T-helper 2 cell treated with Interferon-gamma antibody and Interleukin-4, amounts not matched to agents 5 μg/mL and 100 μg/mL, for 36 hours (primary cell): ENCODE data around the gene JPH3.

Source experiments
- DNase-seq: peaks from one replicate; pipeline ENCODE4 v3.0.0; 2021; ENCODE audit warnings: low spot score
- H3K27ac Mint-ChIP-seq: one replicate; pipeline ENCODE4 v1.8.0; 2021; ENCODE audit warnings: mild to moderate bottlenecking, mixed read lengths
- H3K27me3 Mint-ChIP-seq: one replicate; pipeline ENCODE4 v1.8.0; 2021; ENCODE audit warnings: low read depth, mixed read lengths
- H3K36me3 Mint-ChIP-seq: one replicate; pipeline ENCODE4 v1.8.0; 2021; ENCODE audit warnings: low read depth, mixed read lengths
- H3K4me1 Mint-ChIP-seq: one replicate; pipeline ENCODE4 v1.8.0; 2021; ENCODE audit warnings: low read depth, mixed read lengths
- H3K4me3 Mint-ChIP-seq: one replicate; pipeline ENCODE4 v1.8.0; 2022; ENCODE audit warnings: mild to moderate bottlenecking, moderate library complexity, mixed read lengths
- H3K9me3 Mint-ChIP-seq: one replicate; pipeline ENCODE4 v1.8.0; 2021; ENCODE audit warnings: mixed read lengths

Gene JPH3

DNA sequence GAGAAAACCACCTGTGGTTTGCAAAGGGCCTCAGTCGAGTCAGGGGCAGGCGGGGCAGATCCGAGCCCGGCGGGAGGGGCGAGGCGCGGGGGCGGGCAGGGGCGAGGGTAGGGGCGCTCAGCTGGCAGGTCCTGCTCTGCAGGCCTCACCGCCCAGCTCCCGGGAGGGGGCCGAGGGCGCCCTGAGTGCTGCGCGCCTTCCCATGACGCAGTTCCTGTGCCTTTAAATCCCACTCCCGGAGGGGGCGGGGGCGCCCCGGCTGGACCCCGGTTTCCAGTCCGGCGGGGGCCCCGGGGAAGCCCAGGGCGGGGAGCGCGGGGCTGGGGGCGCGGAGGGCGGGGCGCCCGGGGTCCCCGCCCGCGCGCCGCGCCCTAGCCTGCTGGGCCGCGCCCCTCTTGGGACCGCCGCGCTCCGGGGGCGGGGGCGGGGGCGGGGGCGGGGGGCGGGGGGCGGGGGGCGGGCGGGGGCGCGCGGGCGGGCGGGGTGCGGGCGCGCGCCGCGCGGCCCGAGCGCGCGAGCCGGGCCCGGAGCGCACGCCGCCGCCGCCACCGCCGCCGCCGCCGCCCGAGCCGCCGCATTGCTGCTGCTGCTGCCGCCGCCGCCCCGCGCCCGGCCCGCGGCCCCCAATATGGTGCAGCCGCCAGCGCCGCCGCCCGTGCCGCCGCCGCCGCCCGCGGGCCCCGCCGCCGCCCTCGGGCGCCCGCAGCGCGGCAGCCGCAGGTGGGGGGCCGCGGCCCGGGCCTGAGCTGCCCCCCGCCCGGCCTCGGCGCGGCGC, at the start of gene JPH3:
TSS of gene JPH3 (plus strand) at position 508 of the 775 bp plus-strand sequence. CDS start 639 bp downstream, outside the sequence.
- Mint-ChIP-seq H3K4me1 (no peaks in the 10 kb centered on the region), H3K36me3 (peaks cover 1% of the 10 kb centered on the region), H3K9me3 (no peaks in the 10 kb centered on the region), H3K27me3 (peaks cover 51% of the 10 kb centered on the region), H3K27ac (no peak within 1 kb of the TSS), H3K4me3 (peak within 1 kb of the TSS; percentile 32)
- no peak for DNase-seq

DNA sequence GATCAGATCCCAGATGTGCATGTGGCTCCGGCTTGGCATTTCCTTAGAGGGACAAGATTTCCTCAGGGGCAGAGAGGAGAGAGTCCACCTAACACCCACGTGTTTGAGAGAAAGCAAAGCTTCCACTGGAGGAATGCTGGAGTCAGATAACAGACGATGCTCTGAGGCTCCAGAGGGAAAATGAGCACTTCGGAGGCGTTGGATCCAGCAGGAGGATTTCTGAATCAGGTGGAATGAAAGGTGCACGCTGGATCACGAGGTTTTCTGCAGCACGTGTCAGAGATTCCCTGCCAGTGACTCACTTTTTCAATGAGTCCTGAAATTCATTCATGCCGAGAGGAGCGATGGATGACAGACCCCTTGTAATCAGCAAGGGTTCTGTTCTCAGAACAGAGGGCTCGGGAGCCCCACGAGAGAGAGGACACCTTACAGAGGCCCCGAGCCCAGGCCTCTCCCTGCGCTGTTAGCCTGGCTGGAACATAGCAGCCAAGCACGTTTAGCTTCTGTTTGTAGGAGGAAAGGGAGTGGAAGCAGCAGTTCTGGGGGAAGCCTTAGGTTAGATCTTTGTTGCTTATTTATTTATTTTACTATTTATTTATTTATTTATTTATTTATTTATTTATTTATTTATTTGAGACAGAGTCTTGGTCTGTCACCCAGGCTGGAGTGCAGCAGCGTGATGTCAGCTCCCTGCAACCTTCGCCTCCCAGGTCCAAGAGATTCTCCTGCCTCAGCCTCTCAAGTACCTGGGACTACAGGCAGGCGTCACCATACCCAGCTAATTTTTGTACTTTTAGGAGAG, 49.3 kb upstream of the JPH3 start:
- Mint-ChIP-seq H3K27me3 (no peaks in the 10 kb centered on the region), H3K9me3 (no peaks in the 10 kb centered on the region), H3K4me1 (no peaks in the 10 kb centered on the region), H3K4me3 (no peak overlapping the region), H3K27ac (no peak overlapping the region), H3K36me3 (no peaks in the 10 kb centered on the region)
- DNase-seq, result no peak

DNA sequence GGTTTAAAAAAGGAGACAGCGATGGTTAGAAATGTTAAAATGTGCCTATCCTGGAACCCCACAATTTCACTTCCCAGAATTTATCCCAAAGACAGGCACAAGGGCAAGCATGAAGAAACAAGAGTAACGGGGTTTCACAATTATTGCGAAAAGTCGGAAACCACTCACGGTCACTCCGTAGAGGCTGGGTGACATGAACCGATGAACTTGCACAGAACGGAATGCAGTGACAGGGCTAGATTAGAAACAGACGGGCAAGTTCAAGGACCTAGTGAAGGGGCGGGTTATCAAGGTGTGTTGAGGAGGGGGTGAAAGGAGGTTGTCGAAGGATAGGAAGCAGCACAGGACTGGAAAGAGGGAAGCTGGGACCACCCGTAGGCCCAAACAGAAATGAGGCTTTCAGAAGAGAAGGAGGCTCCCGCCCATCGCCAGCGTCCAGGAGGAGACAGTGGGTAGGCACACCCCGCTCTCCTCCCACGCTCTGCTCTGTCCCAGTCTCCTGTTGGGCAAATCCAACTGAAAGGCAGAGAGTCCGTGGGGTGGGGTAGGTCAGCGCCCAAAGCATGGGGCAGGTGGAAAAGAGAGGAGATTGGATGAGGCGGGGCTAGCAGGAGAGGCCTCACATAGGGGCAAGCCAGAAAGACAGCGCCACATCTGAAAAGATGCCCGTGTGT, 47.4 kb upstream of the JPH3 start:
- no peak overlapping the region for H3K4me3 Mint-ChIP-seq
- no peak for DNase-seq
- H3K27me3 Mint-ChIP-seq, result peaks cover 2% of the 10 kb centered on the region
- no peaks in the 10 kb centered on the region for H3K9me3 Mint-ChIP-seq
- H3K36me3 Mint-ChIP-seq, result no peaks in the 10 kb centered on the region
- H3K27ac Mint-ChIP-seq, result no peak overlapping the region
- no peaks in the 10 kb centered on the region for H3K4me1 Mint-ChIP-seq

DNA sequence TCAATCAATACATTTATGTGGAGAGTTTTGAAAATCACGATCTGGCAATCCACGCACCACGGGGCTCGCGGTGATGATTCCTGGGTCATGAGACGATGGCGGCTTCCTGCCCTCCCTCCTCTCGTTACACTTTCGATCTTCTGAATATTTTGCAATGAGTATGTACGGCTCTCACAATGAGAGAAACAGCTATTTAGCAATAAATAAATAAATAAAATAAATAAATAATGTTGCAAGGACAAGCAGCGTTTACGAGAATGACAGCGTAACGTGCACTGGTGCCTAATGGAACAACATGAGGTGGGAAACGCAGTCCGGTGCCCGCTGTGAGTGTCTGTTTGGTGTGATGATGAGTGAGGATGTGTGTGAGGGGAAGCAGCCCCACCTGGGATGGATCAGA, 46.7 kb upstream of the JPH3 start:
- no peak for DNase-seq
- H3K27me3 Mint-ChIP-seq, result peaks cover 2% of the 10 kb centered on the region
- no peaks in the 10 kb centered on the region for H3K9me3 Mint-ChIP-seq
- H3K36me3 Mint-ChIP-seq, result no peaks in the 10 kb centered on the region
- H3K27ac Mint-ChIP-seq, result no peak overlapping the region
- no peak overlapping the region for H3K4me3 Mint-ChIP-seq
- no peaks in the 10 kb centered on the region for H3K4me1 Mint-ChIP-seq

DNA sequence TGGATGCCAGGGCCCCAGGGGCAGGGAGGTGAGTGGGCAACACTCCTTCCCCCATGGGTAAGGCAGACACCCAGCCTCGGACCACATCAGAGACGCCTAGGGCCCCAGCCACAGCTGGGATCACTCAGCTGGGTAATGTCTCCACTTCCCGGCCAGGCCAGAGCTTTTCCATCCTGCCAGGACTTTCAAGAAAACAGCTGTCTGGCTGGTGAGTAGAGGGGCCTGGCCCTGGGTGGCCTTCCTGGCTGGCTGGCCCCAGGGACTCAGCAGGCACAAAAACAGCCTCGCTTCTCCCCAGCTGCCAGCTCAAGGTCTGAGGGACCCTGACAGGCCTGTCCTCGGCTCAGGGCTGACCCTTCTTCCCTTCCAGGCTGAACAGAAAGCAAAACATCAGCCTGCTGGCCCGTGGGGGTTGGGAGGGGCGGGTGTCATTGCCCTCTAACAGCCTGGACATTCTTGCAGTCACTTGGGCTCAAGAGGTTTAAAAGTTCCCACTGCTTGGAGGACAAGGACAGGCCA, 45.3 kb upstream of the JPH3 start:
- no peak for DNase-seq
- H3K27me3 Mint-ChIP-seq, result peaks cover 2% of the 10 kb centered on the region

DNA sequence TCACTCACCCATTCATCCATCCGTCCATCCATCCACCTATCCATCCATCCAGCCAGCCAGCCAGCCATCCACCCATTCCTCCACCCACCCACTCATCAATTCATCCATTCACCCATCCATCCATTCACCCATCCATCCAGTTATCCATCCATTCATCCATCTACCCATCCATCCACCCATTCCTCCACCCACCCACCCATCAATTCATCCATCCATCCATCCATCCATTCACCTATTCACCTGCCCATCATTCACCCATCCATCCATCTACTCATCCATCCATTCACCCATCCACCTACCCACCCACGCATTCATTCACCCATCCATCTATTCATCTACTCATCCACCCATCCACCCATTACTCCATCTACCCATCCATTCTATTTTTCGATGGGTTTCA, 43.6 kb upstream of the JPH3 start:
- no peaks in the 10 kb centered on the region for H3K36me3 Mint-ChIP-seq
- peaks cover 2% of the 10 kb centered on the region for H3K27me3 Mint-ChIP-seq
- H3K4me3 Mint-ChIP-seq, result no peak overlapping the region
- H3K4me1 Mint-ChIP-seq, result no peaks in the 10 kb centered on the region
- no peak overlapping the region for H3K27ac Mint-ChIP-seq
- peaks cover 3% of the 10 kb centered on the region for H3K9me3 Mint-ChIP-seq
- DNase-seq, result no peak

More for the DNA sequence above, 45.3 kb upstream of the JPH3 start:
- Mint-ChIP-seq H3K27ac (no peak overlapping the region), H3K4me3 (no peak overlapping the region), H3K36me3 (no peaks in the 10 kb centered on the region), H3K9me3 (no peaks in the 10 kb centered on the region), H3K4me1 (no peaks in the 10 kb centered on the region)

DNA sequence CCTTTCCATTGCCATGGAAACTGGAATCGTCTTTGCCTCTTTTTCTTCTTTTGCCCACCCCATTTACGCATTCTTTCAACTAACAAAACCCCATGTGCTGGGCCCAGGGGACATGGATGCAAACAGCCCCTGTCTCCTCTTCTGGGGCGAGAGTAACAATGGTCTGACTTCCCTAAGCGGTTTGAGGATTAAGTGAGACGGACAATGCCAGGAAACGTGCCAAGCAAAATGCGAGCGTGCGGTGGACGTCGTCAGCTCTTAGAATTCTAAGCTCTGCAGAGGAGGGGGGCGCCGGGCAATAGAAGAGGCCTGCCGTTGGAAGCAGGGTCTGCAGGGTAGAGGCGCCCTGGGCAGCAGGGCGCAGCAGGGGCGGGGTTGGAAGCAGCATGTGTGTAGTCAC, 42.4 kb upstream of the JPH3 start:
- peaks cover 2% of the 10 kb centered on the region for H3K27me3 Mint-ChIP-seq
- no peak for DNase-seq
- no peak overlapping the region for H3K4me3 Mint-ChIP-seq
- H3K27ac Mint-ChIP-seq, result no peak overlapping the region
- no peaks in the 10 kb centered on the region for H3K36me3 Mint-ChIP-seq
- H3K9me3 Mint-ChIP-seq, result peaks cover 10% of the 10 kb centered on the region
- H3K4me1 Mint-ChIP-seq, result no peaks in the 10 kb centered on the region

DNA sequence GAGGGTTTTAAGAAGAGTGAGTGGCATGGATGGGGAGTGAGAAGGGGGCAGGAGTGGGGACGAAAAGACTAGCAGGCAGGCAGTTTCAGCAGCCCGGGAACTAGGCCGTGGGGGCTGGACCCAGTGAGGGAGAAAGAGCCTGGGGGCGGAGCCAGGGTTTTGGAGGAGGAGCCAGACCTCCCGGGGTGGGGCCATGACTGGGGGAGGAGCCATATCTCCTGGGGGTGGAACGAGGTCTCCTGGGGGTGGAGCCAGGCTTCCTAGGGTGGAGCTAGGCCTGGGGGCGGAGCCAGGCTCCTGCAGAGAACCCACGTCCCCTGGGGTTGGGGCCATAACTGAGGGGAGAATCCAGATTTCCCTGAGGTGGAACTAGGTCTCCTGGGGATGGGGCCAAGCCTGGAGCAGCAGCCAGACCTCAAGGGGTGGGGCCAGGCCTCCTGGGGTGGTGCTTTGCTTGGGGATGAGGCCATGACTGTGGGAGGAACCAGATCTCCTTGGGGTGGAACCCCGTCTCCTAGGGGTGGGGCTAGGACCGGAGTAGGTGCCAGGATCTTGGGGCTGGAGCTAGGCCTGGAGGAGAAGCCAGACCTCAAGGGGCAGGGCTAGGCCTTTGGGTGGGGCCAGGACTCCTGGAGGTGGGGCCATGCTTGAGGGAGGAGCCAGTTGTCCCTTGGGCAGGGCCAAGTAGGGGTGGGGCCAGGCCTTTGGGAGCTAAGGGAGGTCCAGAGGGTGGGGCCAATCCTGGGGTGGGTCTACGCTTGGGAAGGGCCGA, 41.7 kb upstream of the JPH3 start:
- no peaks in the 10 kb centered on the region for H3K4me1 Mint-ChIP-seq
- no peaks in the 10 kb centered on the region for H3K36me3 Mint-ChIP-seq
- no peak for DNase-seq
- H3K4me3 Mint-ChIP-seq, result no peak overlapping the region
- H3K27me3 Mint-ChIP-seq, result peaks cover 2% of the 10 kb centered on the region
- H3K27ac Mint-ChIP-seq, result no peak overlapping the region
- peaks cover 10% of the 10 kb centered on the region for H3K9me3 Mint-ChIP-seq

DNA sequence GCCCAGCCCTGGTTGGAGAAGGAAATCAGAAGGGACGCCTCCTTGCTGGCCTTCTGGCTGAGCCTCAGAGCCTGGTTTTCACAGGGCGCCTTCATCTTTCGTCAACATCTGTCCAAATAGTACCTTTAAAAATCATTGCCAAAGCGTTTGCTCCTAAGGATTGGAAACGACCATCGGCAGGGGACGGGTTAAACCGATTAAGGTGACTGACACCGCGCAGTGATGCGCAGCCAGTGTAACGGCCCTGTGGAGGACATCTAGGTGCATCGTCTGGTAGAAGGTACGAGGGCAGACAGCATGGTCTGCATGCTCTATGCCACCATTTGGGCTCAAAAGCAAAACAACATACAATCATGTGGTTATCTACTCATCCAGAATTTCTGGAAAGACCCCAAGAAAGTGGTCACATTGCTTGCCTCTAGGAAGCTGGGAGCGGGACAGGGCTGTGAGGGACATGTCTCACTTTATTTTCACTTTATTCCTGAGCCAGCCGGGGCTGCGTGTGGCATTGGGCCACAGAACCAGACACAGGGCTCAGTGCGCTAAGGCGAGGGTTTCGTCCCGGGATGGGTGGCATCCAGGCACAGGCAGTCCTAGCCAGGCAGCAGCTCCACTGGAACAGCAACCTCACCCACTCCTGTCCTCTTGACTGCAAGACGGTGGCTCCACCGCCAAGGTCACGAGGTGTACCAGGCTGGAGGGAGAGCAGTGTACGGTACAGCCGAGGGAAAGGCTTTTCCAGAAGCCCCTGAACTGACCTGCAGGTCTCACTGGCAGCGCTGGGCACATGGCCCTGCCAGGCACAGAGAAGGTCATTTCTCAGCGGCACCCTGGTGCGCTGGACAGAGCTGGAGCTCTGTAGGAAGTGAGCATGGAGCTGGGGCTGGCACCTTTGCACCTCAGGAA, 40.9 kb upstream of the JPH3 start:
- Mint-ChIP-seq H3K9me3 (peaks cover 10% of the 10 kb centered on the region), H3K4me1 (no peaks in the 10 kb centered on the region), H3K27ac (no peak overlapping the region), H3K4me3 (no peak overlapping the region), H3K27me3 (peaks cover 2% of the 10 kb centered on the region), H3K36me3 (no peaks in the 10 kb centered on the region)
- no peak for DNase-seq

DNA sequence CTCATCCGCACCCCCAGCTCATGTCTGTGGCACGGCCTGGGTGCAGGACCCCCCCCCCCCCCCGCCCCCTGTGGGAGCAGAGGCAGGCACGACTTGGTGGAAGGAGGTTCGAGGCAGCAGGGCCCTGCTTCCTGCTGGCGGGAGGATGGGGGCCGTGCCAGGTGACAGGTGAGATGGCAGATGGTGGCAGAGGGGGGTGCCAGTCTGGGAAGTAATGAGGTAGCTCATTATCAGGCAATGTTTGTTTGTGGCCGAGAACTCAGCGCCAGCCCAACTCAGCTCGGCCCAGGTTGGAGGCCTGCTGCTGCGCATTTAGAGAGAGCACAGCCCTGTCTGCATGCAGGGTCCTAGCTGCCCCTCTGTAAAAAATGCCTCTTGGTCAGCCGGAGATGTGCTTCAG, 40.1 kb upstream of the JPH3 start:
- Mint-ChIP-seq H3K27ac (no peak overlapping the region), H3K4me3 (no peak overlapping the region), H3K4me1 (no peaks in the 10 kb centered on the region), H3K9me3 (peaks cover 10% of the 10 kb centered on the region), H3K36me3 (no peaks in the 10 kb centered on the region), H3K27me3 (peaks cover 2% of the 10 kb centered on the region)
- no peak for DNase-seq

DNA sequence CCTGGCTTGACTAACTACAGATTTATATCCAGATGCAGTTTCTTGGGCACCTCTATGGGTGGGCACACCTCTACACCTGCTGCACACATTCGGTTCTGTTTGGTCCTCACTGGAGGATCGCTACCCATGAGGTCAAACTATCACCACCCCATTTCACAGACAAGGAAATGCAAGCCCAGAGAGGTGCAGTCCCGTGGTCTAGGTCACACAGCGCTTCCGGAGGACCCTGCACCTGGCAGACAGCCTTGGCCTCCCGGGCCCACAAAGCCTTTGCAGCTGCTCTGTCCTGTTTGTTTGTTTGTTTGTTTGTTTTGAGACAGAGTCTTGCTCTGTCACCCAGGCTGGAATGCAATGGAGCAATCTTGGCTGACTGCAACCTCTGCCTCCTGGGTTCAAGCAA, 39.3 kb upstream of the JPH3 start:
- H3K4me3 Mint-ChIP-seq, result no peak overlapping the region
- no peak for DNase-seq
- H3K27ac Mint-ChIP-seq, result no peak overlapping the region
- no peaks in the 10 kb centered on the region for H3K36me3 Mint-ChIP-seq
- H3K4me1 Mint-ChIP-seq, result no peaks in the 10 kb centered on the region
- H3K27me3 Mint-ChIP-seq, result peaks cover 2% of the 10 kb centered on the region
- peaks cover 10% of the 10 kb centered on the region for H3K9me3 Mint-ChIP-seq

DNA sequence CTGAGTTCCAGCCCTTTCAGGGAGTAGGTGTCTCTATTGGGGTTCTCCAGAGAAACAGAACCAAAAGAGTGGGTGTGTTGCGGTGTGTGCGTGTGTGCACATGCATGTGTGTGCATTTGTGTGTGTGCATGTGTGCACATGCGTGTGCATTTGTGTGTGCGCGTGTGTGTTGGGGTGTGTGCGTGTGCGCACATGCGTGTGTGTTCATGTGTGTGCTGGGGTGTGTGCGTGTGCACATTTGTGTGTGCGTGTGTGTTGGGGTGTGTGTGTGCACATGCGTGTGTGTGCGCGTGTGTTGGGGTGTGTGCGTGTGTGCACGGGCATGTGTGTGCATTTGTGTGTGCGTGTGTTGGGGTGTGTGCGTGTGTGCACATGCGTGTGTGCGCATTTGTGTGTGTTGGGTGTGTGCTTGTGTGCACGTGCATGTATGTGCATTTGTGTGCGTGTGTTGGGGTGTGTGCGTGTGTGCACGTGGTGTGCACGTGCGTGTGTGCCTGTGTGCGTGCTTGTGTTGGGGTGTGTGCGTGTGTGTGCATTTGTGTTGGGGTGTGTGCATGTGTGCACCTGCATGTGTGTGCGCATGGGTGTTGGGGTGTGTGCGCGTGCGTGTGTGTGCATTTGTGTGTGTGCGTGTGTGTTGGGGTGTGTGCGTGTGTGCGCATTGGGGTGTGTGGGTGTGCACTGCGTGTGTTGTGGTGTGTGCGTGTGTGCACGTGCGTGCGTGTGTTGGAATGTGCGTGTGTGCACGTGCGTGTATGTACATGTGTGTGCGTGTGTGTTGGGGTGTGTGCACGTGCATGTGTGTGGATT, 38.4 kb upstream of the JPH3 start:
- H3K27me3 Mint-ChIP-seq, result no peaks in the 10 kb centered on the region
- H3K9me3 Mint-ChIP-seq, result peaks cover 10% of the 10 kb centered on the region
- no peak overlapping the region for H3K4me3 Mint-ChIP-seq

More for the DNA sequence above, 38.4 kb upstream of the JPH3 start:
- Mint-ChIP-seq H3K4me1 (no peaks in the 10 kb centered on the region), H3K27ac (peak overlapping the region; percentile 14), H3K36me3 (no peaks in the 10 kb centered on the region)
- DNase-seq, result no peak
